Vagina (tissue), 2 donors: Measurements from ENCODE around the gene GSC2.

Experiments used
- POLR2AphosphoS5 ChIP-seq, 2 donors: sonication (generic); formaldehyde crosslinking; IDR thresholded peaks; one replicate each; pipeline ENCODE4 v1.9.0; 2017; ENCODE audit warnings: antibody characterized with exemption in 2 of 2, mild to moderate bottlenecking in 2 of 2, low read depth in 1 of 2; ENCODE audit not compliant: insufficient read depth in 1 of 2
- TF ChIP-seq, protein P1 (sequence below), 3 experiments: fragments of 450-650 bp in 2 of 3; fragments of 200-600 bp in 1 of 3; sonication (generic) in 1 of 3; IDR thresholded peaks; one replicate each; pipeline ENCODE4 v1.5.1; 2017 to 2019; ENCODE audit warnings: antibody characterized with exemption in 3 of 3, mild to moderate bottlenecking in 2 of 3, moderate library complexity in 2 of 3

DNA sequence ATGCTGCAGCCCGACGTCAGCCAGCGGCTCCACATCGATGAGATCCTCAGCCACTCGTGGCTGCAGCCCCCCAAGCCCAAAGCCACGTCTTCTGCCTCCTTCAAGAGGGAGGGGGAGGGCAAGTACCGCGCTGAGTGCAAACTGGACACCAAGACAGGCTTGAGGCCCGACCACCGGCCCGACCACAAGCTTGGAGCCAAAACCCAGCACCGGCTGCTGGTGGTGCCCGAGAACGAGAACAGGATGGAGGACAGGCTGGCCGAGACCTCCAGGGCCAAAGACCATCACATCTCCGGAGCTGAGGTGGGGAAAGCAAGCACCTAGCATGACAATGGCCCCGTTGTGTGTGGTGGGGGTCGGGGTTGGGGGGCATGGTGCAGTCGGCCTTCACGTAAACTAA is 17.9 kb downstream of the GSC2 start:
- TF ChIP-seq, protein P1, sequence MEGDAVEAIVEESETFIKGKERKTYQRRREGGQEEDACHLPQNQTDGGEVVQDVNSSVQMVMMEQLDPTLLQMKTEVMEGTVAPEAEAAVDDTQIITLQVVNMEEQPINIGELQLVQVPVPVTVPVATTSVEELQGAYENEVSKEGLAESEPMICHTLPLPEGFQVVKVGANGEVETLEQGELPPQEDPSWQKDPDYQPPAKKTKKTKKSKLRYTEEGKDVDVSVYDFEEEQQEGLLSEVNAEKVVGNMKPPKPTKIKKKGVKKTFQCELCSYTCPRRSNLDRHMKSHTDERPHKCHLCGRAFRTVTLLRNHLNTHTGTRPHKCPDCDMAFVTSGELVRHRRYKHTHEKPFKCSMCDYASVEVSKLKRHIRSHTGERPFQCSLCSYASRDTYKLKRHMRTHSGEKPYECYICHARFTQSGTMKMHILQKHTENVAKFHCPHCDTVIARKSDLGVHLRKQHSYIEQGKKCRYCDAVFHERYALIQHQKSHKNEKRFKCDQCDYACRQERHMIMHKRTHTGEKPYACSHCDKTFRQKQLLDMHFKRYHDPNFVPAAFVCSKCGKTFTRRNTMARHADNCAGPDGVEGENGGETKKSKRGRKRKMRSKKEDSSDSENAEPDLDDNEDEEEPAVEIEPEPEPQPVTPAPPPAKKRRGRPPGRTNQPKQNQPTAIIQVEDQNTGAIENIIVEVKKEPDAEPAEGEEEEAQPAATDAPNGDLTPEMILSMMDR (IDR thresholded peaks at IDR 0.05), result no peak
- TF ChIP-seq POLR2AphosphoS5 (IDR thresholded peaks at IDR 0.05; ENCODE audit: insufficient read depth in 1 of 2, low read depth in 1 of 2), result no peak
